GM23338 (cell line): ENCODE measurements around the gene SNN. TPM values are rescaled to one million over a fixed set of nuclear protein-coding genes. Genes with fewer than 3 reads are reported as not detected.

Experiments used
- ATAC-seq: fragments of 200-7000 bp; cut with Tn5 transposase; 3 replicates; pipeline ENCODE4 v1.9.1; 2020
- DNase-seq: peaks from one replicate; pipeline ENCODE4 v3.0.0-alpha.2; 2015; ENCODE audit warnings: low spot score
- H2AFZ ChIP-seq: fragments of 200-600 bp; sonication (generic); 2 replicates; pipeline ENCODE4 v1.8.0; 2016; ENCODE audit warnings: antibody characterized with exemption, mild to moderate bottlenecking, moderate library complexity
- H3F3A ChIP-seq: fragments of 200-600 bp; sonication (generic); replicated peaks from 2 replicates; pipeline ENCODE4 v1.8.0; 2017; ENCODE audit warnings: antibody characterized with exemption, mixed run types, low read depth
- H3K27ac ChIP-seq: fragments of 200-600 bp; sonication (generic); 2 replicates; pipeline ENCODE4 v1.6.1; 2016; ENCODE audit warnings: low read depth
- H3K27me3 ChIP-seq: fragments of 200-600 bp; sonication (generic); 2 replicates; pipeline ENCODE4 v1.8.0; 2016; ENCODE audit warnings: mild to moderate bottlenecking, mixed run types, moderate library complexity; ENCODE audit not compliant: insufficient read depth
- H3K36me3 ChIP-seq: fragments of 200-600 bp; sonication (generic); 2 replicates; pipeline ENCODE4 v1.8.0; 2016; ENCODE audit warnings: mild to moderate bottlenecking; ENCODE audit not compliant: insufficient read depth
- H3K4me1 ChIP-seq: fragments of 200-600 bp; sonication (generic); 2 replicates; pipeline ENCODE4 v1.8.0; 2016; ENCODE audit warnings: mild to moderate bottlenecking, moderate library complexity; ENCODE audit not compliant: insufficient read depth
- H3K4me2 ChIP-seq: fragments of 200-600 bp; sonication (generic); 2 replicates; pipeline ENCODE4 v1.7.1; 2017; ENCODE audit warnings: mixed run types
- H3K4me3 ChIP-seq: fragments of 200-600 bp; sonication (generic); 2 replicates; pipeline ENCODE4 v1.6.1; 2016; ENCODE audit warnings: mixed run types
- H3K79me2 ChIP-seq: fragments of 200-600 bp; sonication (generic); replicated peaks from 2 replicates; pipeline ENCODE4 v1.8.0; 2017; ENCODE audit warnings: mild to moderate bottlenecking; ENCODE audit not compliant: insufficient read depth
- H3K9me2 ChIP-seq: fragments of 200-600 bp; sonication (generic); 2 replicates; pipeline ENCODE4 v1.8.0; 2017; ENCODE audit not compliant: insufficient read depth
- H4K20me1 ChIP-seq: fragments of 200-600 bp; sonication (generic); replicated peaks from 2 replicates; pipeline ENCODE4 v1.8.0; 2017; ENCODE audit warnings: mild to moderate bottlenecking; ENCODE audit not compliant: insufficient read depth
- H3K27ac Mint-ChIP-seq: 2 replicates; pipeline ENCODE4 v1.8.0; 2020; ENCODE audit warnings: inconsistent platforms, mild to moderate bottlenecking, moderate library complexity, mixed read lengths
- H3K27me3 Mint-ChIP-seq: 3 replicates; pipeline ENCODE4 v1.8.0; 2022; ENCODE audit warnings: low read depth, mild to moderate bottlenecking, moderate library complexity, mixed read lengths, inconsistent platforms; ENCODE audit not compliant: insufficient read depth, poor library complexity
- H3K36me3 Mint-ChIP-seq: 3 replicates; pipeline ENCODE4 v1.8.0; 2021; ENCODE audit warnings: low read depth, mild to moderate bottlenecking, inconsistent platforms, moderate library complexity, mixed read lengths
- H3K4me1 Mint-ChIP-seq: 3 replicates; pipeline ENCODE4 v1.8.0; 2020; ENCODE audit warnings: mild to moderate bottlenecking, inconsistent platforms, mixed read lengths
- H3K4me3 Mint-ChIP-seq: 3 replicates; pipeline ENCODE4 v1.8.0; 2021; ENCODE audit warnings: moderate library complexity, mild to moderate bottlenecking, inconsistent platforms, mixed read lengths
- H3K9me3 Mint-ChIP-seq: 3 replicates; pipeline ENCODE4 v1.8.0; 2020; ENCODE audit warnings: moderate library complexity, mild to moderate bottlenecking, inconsistent platforms, mixed read lengths
- CTCF ChIP-seq, 2 experiments: fragments of 200-600 bp in 1 of 2; sonication (generic) in 1 of 2; conservative IDR thresholded peaks; 2 replicates each; pipeline versions ENCODE4 v1.5.1 to v1.6.1; 2016 to 2017; ENCODE audit warnings: antibody characterized with exemption in 2 of 2, low read depth in 2 of 2, mild to moderate bottlenecking in 2 of 2, moderate library complexity in 1 of 2
- ETS1 ChIP-seq: IDR thresholded peaks from 2 replicates; pipeline ENCODE4 v1.6.1; 2016; ENCODE audit warnings: antibody characterized with exemption
- EZH2 ChIP-seq: fragments of 200-600 bp; sonication (generic); IDR thresholded peaks from one replicate; pipeline ENCODE4 v1.8.0; 2017; ENCODE audit warnings: antibody characterized with exemption, mild to moderate bottlenecking, low read depth; ENCODE audit not compliant: unreplicated experiment
- JUNB ChIP-seq: IDR thresholded peaks from one replicate; pipeline ENCODE4 v1.6.1; 2016; ENCODE audit warnings: antibody characterized with exemption; ENCODE audit not compliant: unreplicated experiment
- REST ChIP-seq: IDR thresholded peaks from one replicate; pipeline ENCODE4 v1.6.1; 2018; ENCODE audit warnings: antibody characterized with exemption; ENCODE audit not compliant: unreplicated experiment
- STAT1 ChIP-seq: IDR thresholded peaks from one replicate; pipeline ENCODE4 v1.6.1; 2016; ENCODE audit warnings: antibody characterized with exemption; ENCODE audit not compliant: unreplicated experiment
- ZNF114 ChIP-seq: fragments of 250-450 bp; sonication (Bioruptor Pico); IDR thresholded peaks from 2 replicates; pipeline ENCODE4 v1.5.0; 2020; ENCODE audit warnings: mild to moderate bottlenecking, moderate library complexity
- ZNF331 ChIP-seq: fragments of 250-450 bp; sonication (Bioruptor Pico); IDR thresholded peaks from 2 replicates; pipeline ENCODE4 v1.5.0; 2020; ENCODE audit warnings: low read depth, mild to moderate bottlenecking, moderate library complexity
- ZNF462 ChIP-seq: fragments of 250-450 bp; sonication (Bioruptor Pico); IDR thresholded peaks from 2 replicates; pipeline ENCODE4 v1.5.0; 2020; ENCODE audit warnings: mild to moderate bottlenecking, moderate library complexity
- polyA plus RNA-seq: library from polyadenylated mRNA; unstranded; fragments of >200 nt; fragmentation: Nextera tagmentation; extraction: Ambion mirVana; gene quantifications from 2 replicates; pipeline ENCODE4 v1.2.1, GENCODE V29; 2016
- total RNA-seq: library from RNA; depleted of rRNA; stranded (reverse); fragments of >200 nt; shearing (Covaris generic); gene quantifications from 2 replicates; pipeline ENCODE4 v1.2.3, GENCODE V29; 2014

The SNN gene
- total and polyA plus RNA-seq, 2 experiments from 2014 or later, result 19.0 to 63.3 TPM

- TF ChIP-seq REST, result no peak
- TF ChIP-seq JUNB, result no peak
- no peak for TF ChIP-seq CTCF (conservative IDR thresholded peaks at IDR 0.05; ENCODE audit: low read depth in 2 of 2)
- TF ChIP-seq ZNF114 (CRISPR knock-in tag), result no peak
- no peak for TF ChIP-seq EZH2
These were observed 57.2 kb downstream of the SNN start (continued) for GRCh38 chr16:11725457-11725856.

GRCh38 chr16:11726008-11726407 lies 57.8 kb downstream of the SNN start:
- no peak overlapping the region for H3K4me3 ChIP-seq
- H3K27me3 ChIP-seq, result no peaks in the 10 kb centered on the region
- H3K79me2 ChIP-seq, result peaks cover 6% of the 10 kb centered on the region
- H2AFZ ChIP-seq, result no peak overlapping the region
- H3F3A ChIP-seq, result no peaks in the 10 kb centered on the region; the same call in 1 of the 2 replicates
- H3K36me3 ChIP-seq, result peaks cover 6% of the 10 kb centered on the region; the same call in 1 of the 2 replicates
- H3K4me3 Mint-ChIP-seq, result no peak overlapping the region
- H3K4me2 ChIP-seq, result no peak overlapping the region
- no peaks in the 10 kb centered on the region for H3K27me3 Mint-ChIP-seq
- DNase-seq (no peak), ATAC-seq (no peak)
- no peaks in the 10 kb centered on the region for H3K9me2 ChIP-seq
- H3K9me3 Mint-ChIP-seq, result no peaks in the 10 kb centered on the region
- H3K4me1 Mint-ChIP-seq, result no peaks in the 10 kb centered on the region
- H3K4me1 ChIP-seq, result no peaks in the 10 kb centered on the region
- H3K27ac Mint-ChIP-seq, result no peak overlapping the region
- 0 out of 2 replicates have a peak, but pooled peaks cover 3% of the 10 kb centered on the region for H4K20me1 ChIP-seq
- no peak overlapping the region for H3K27ac ChIP-seq
- H3K36me3 Mint-ChIP-seq, result peaks cover 11% of the 10 kb centered on the region; the same call in 2 of the 3 replicates
- TF ChIP-seq STAT1 (no peak), ETS1 (no peak), ZNF331 (no peak), ZNF462 (CRISPR knock-in tag) (no peak)
